Measurements from ENCODE around the gene STS. TPM values are rescaled to one million over a fixed set of nuclear protein-coding genes. Genes with fewer than 3 reads are reported as not detected.

STS gene
- total and polyA plus RNA-seq, 4 donors: 1.8 to 6.4 (median 2.8) TPM

DNA sequence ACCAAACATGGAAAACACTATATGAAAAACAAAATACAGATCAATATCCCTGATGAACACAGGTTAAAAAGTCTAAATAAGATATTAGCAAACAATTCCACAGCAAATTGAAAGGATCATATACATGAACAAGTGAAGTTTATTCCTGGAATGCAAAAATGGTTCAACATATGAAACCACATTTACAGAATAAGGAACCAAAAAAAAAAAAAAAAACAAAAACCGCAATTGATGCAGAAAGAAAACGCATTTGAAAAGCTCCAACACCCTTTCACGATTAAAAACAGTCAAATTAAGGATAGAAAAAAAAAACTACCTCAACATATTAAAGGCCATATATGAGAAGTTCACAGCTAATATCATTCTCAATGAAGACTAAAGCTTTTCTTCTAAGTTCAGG lies 45.4 kb upstream of the STS start:
- no peak overlapping the region for H3K4me3 ChIP-seq (ENCODE audit: low read depth in 1 of 3, low read length in 3 of 3)
- no peaks in the 10 kb centered on the region for H3K9me3 ChIP-seq (ENCODE audit: control insufficient read depth in 4 of 4, low read length in 3 of 4)
- 60% methylated on average over 3 of the region's 3 CpGs for WGBS
- no peak overlapping the region for H3K27ac ChIP-seq (ENCODE audit: low read depth in 1 of 2, low read length in 2 of 2)
- TF ChIP-seq FOXA2 (IDR thresholded peaks at IDR 0.05) (no peak), JUND (IDR thresholded peaks at IDR 0.05) (no peak), RAD21 (IDR thresholded peaks at IDR 0.05) (no peak), RXRA (IDR thresholded peaks at IDR 0.05) (no peak)
- TF ChIP-seq, protein P1, sequence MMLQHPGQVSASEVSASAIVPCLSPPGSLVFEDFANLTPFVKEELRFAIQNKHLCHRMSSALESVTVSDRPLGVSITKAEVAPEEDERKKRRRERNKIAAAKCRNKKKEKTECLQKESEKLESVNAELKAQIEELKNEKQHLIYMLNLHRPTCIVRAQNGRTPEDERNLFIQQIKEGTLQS (IDR thresholded peaks at IDR 0.05): no peak
- TF ChIP-seq, protein P2, sequence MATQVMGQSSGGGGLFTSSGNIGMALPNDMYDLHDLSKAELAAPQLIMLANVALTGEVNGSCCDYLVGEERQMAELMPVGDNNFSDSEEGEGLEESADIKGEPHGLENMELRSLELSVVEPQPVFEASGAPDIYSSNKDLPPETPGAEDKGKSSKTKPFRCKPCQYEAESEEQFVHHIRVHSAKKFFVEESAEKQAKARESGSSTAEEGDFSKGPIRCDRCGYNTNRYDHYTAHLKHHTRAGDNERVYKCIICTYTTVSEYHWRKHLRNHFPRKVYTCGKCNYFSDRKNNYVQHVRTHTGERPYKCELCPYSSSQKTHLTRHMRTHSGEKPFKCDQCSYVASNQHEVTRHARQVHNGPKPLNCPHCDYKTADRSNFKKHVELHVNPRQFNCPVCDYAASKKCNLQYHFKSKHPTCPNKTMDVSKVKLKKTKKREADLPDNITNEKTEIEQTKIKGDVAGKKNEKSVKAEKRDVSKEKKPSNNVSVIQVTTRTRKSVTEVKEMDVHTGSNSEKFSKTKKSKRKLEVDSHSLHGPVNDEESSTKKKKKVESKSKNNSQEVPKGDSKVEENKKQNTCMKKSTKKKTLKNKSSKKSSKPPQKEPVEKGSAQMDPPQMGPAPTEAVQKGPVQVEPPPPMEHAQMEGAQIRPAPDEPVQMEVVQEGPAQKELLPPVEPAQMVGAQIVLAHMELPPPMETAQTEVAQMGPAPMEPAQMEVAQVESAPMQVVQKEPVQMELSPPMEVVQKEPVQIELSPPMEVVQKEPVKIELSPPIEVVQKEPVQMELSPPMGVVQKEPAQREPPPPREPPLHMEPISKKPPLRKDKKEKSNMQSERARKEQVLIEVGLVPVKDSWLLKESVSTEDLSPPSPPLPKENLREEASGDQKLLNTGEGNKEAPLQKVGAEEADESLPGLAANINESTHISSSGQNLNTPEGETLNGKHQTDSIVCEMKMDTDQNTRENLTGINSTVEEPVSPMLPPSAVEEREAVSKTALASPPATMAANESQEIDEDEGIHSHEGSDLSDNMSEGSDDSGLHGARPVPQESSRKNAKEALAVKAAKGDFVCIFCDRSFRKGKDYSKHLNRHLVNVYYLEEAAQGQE (IDR thresholded peaks at IDR 0.05): no peak
- H3K9ac ChIP-seq (ENCODE audit: low read depth in 1 of 2, low read length in 2 of 2): no peak overlapping the region
- H3K36me3 ChIP-seq (ENCODE audit: control insufficient read depth in 4 of 4, insufficient read depth in 3 of 4, low read depth in 1 of 4, low read length in 3 of 4): peaks cover 0 to 25% (median 7%) of the 10 kb centered on the region in 4 donors
- H3K4me1 ChIP-seq (ENCODE audit: control insufficient read depth in 4 of 4, insufficient read depth in 4 of 4, low read length in 3 of 4): no peaks in the 10 kb centered on the region
- H3K27me3 ChIP-seq (ENCODE audit: control insufficient read depth in 4 of 4, insufficient read depth in 4 of 4, low read length in 3 of 4): no peaks in the 10 kb centered on the region
- DNase-seq (ENCODE audit: low spot score): no peak

DNA sequence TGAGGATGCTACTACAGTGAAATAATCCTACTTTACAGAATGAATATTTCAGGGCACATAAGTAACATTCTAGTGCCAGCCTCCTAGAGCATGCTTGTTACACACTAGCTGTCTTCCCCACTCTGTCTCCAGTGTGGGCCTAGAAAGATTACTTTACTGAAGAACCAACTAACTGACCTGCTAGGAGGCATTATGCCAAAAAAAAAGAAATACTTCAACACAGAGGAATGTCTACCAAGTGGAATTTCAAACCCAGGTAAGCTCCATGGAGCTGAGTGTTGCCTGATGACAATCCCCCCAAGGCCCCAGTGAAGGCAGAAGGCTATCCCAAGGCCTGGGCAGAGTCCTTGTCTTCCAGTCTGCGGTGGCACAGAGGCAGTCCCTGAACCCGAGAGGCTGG lies 40.9 kb upstream of the STS start:
- 92% methylated on average over 2 of the region's 2 CpGs for WGBS
- no peak for TF ChIP-seq YY1 (IDR thresholded peaks at IDR 0.05)
- TF ChIP-seq, protein P3, sequence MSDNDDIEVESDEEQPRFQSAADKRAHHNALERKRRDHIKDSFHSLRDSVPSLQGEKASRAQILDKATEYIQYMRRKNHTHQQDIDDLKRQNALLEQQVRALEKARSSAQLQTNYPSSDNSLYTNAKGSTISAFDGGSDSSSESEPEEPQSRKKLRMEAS (IDR thresholded peaks at IDR 0.05): no peak
- TF ChIP-seq NR2F2 (IDR thresholded peaks at IDR 0.05): no peak
- TF ChIP-seq EGR1 (IDR thresholded peaks at IDR 0.05; ENCODE audit: low read depth in 2 of 2): no peak
- no peak for TF ChIP-seq TAF1 (conservative IDR thresholded peaks at IDR 0.05)
- TF ChIP-seq FOXA2 (IDR thresholded peaks at IDR 0.05): no peak
- TF ChIP-seq, protein P4, sequence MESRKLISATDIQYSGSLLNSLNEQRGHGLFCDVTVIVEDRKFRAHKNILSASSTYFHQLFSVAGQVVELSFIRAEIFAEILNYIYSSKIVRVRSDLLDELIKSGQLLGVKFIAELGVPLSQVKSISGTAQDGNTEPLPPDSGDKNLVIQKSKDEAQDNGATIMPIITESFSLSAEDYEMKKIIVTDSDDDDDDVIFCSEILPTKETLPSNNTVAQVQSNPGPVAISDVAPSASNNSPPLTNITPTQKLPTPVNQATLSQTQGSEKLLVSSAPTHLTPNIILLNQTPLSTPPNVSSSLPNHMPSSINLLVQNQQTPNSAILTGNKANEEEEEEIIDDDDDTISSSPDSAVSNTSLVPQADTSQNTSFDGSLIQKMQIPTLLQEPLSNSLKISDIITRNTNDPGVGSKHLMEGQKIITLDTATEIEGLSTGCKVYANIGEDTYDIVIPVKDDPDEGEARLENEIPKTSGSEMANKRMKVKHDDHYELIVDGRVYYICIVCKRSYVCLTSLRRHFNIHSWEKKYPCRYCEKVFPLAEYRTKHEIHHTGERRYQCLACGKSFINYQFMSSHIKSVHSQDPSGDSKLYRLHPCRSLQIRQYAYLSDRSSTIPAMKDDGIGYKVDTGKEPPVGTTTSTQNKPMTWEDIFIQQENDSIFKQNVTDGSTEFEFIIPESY (IDR thresholded peaks at IDR 0.05): no peak
- no peak for TF ChIP-seq RAD21 (IDR thresholded peaks at IDR 0.05)
- TF ChIP-seq, protein P1 (IDR thresholded peaks at IDR 0.05): no peak
- no peak for TF ChIP-seq RXRA (IDR thresholded peaks at IDR 0.05)
- TF ChIP-seq HNF4G (IDR thresholded peaks at IDR 0.05): no peak
- no peak for TF ChIP-seq JUND (IDR thresholded peaks at IDR 0.05)
- peaks cover 0 to 12% (median 5%) of the 10 kb centered on the region in 4 donors for H3K36me3 ChIP-seq (ENCODE audit: control insufficient read depth in 4 of 4, insufficient read depth in 3 of 4, low read depth in 1 of 4, low read length in 3 of 4)
- peaks cover 0 to 12% (median 5%) of the 10 kb centered on the region in 4 donors for H3K4me1 ChIP-seq (ENCODE audit: control insufficient read depth in 4 of 4, insufficient read depth in 4 of 4, low read length in 3 of 4)
- no peak overlapping the region for H3K4me3 ChIP-seq (ENCODE audit: low read depth in 1 of 3, low read length in 3 of 3)
- no peak overlapping the region for H3K9ac ChIP-seq (ENCODE audit: low read depth in 1 of 2, low read length in 2 of 2)
- no peak overlapping the region for H3K27ac ChIP-seq (ENCODE audit: low read depth in 1 of 2, low read length in 2 of 2)
- no peaks in the 10 kb centered on the region for H3K27me3 ChIP-seq (ENCODE audit: control insufficient read depth in 4 of 4, insufficient read depth in 4 of 4, low read length in 3 of 4)
- DNase-seq (ENCODE audit: low spot score): no peak
- H3K9me3 ChIP-seq (ENCODE audit: control insufficient read depth in 4 of 4, low read length in 3 of 4): no peaks in the 10 kb centered on the region
